GM12872 (cell line): Measurements from ENCODE around the gene ADGRB2.

Experiments
- TF ChIP-seq, protein P1 (sequence below): IDR thresholded peaks from 3 replicates; pipeline ENCODE4 v1.5.1; 2011; ENCODE audit warnings: low read depth, mild to moderate bottlenecking, low read length, moderate library complexity; ENCODE audit not compliant: insufficient read depth

Gene ADGRB2

DNA sequence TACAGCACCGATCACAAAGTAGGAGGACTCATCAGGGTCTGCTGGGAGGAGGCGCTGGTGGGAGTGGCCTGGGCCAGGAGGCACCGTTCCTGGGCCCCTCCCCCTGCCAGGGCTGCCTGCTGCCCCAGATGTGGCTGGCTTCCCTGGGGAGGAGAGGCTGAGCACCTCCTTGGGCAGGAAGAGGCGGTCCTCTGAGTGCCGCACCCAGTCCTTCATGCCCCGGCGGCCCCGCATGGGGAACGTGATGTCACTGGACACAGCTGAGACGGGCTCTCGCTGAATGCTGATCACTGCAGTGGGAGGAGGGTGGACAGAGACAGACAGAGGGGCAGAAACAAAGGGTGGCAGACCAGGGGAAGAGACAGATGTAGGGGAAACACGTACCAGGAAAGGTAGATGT, 24.8 kb downstream of the ADGRB2 start:
- TF ChIP-seq, protein P1, sequence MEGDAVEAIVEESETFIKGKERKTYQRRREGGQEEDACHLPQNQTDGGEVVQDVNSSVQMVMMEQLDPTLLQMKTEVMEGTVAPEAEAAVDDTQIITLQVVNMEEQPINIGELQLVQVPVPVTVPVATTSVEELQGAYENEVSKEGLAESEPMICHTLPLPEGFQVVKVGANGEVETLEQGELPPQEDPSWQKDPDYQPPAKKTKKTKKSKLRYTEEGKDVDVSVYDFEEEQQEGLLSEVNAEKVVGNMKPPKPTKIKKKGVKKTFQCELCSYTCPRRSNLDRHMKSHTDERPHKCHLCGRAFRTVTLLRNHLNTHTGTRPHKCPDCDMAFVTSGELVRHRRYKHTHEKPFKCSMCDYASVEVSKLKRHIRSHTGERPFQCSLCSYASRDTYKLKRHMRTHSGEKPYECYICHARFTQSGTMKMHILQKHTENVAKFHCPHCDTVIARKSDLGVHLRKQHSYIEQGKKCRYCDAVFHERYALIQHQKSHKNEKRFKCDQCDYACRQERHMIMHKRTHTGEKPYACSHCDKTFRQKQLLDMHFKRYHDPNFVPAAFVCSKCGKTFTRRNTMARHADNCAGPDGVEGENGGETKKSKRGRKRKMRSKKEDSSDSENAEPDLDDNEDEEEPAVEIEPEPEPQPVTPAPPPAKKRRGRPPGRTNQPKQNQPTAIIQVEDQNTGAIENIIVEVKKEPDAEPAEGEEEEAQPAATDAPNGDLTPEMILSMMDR, result no peak

DNA sequence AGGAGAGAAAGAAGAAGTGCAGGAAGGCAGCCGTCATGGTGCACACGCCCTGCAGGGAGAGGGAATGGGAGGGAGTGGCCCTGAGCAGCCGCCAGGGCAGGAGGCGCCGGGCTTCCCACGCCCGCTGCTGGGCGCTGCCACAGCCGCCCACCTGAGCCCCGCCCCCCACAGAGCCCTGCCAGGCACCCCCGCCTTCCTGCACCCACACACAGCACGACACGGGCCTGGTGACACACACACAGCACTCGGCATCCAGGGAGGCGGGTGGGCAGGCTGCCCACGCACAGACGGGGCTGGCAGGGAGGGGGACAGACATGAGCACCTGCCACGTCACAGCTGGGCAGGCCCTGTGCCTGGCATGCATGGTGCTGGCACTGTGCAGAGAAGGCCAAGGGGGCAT, 27.5 kb downstream of the ADGRB2 start:
- TF ChIP-seq, protein P1, result no peak

DNA sequence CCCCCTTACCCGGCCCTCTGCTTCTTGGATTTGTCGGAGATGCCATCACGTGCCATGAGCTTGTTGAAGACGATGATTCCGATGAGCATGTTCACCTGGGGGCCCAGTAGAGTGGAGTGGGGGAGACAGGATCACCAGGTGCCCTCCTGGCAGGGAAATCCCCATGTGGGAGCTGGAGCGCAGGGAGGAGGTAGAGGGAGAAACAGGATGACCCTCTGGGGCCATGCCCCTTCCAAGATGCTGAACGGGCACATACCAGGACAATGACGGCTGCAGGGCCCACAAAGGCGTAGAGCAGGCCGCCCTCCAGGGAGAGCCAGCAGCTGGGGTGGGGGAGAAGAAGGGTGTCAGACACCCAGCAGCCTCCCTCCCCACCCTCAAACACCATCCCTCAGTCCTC, 28.6 kb downstream of the ADGRB2 start:
- TF ChIP-seq, protein P1, result no peak

DNA sequence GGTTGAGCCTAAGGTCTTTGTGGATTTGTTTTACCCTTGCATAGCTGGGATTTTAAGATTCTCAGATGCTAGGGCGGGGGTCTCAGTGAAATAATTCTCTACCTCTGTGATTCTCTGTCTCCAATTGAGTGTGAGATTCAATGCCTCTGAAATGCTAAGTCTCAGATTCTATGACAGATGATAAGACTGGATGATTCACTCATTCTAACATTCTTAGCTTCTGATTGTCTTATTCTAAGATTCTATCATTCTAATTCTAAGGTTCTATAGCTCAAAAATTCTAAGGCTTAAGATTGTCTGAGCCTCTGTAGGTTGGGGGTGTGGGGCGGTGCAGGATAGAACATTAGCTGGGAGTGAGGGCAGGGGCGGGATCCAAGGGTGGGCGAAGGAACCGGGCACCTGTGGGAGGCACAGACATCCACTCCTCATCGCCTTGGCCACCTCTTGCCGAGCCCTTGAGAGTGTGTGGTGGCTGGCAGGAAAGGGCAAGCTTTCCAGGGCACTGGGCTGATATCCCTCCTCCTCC, 29.5 kb downstream of the ADGRB2 start:
- TF ChIP-seq, protein P1, result no peak

DNA sequence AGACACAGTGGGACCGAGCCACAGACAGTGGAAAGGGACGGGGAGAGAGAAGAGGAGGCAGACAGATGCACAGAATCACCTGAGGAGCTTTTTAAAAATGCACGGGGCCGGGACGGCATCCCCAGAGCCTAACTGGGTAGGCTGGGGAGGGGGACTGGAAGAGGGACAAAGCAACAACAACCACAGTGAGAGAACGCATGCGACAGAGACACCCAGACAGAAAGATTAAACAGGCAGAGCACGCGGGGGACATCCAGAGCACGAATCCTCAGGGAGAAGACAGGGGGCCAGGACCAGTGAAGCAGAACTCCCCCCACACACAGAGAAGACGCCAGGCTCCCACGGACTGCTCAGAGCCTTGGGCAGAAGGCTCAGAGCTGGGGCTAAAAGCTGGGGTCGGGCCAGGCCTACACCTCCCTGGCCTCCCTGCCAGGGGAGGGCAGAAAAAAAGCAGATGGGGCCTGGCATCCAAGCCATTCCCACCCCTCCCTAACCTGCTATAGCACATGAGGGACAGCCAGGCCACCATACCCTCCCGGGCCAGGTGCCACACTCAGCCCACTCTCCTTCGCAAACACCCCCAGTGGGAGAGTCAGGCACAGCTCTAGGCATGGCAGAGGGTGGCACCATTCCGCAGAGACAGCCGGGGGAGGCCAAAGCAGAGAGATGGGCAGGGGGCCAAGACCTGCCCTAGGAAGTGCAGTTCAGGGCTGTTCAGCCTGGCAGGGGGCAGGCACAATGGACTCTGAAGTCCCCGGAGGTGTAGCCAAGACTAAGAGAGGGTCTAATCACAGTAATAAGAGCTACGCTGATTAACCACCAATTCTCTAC, 30.5 kb downstream of the ADGRB2 start:
- TF ChIP-seq, protein P1, result no peak

DNA sequence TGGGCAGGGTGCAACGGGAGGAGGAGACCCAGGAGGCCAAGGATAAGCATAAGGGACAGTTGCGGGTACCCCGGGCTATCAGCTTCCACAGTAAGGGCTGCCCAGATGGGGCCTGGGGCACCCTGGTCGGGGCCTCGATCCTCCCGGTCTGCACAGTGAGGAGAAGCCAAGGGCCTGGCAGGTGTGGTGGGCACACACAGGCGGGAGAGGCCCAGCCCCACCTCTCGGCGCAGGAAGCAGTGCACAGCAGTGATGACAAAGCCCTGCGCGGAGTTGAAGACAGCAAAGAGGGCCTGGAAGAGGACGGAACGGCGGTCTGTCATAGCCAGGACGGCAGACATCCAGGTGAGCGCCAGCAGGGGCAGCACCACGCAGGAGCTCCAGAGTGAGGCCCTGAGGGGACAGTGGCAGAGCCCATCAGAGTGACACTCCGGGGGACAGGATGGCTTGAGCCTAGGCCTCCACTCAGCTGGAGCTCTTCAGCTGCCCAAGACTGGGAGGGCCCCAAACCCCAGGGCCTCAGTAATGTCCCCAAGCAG, 31.3 kb downstream of the ADGRB2 start:
- TF ChIP-seq, protein P1, result no peak

DNA sequence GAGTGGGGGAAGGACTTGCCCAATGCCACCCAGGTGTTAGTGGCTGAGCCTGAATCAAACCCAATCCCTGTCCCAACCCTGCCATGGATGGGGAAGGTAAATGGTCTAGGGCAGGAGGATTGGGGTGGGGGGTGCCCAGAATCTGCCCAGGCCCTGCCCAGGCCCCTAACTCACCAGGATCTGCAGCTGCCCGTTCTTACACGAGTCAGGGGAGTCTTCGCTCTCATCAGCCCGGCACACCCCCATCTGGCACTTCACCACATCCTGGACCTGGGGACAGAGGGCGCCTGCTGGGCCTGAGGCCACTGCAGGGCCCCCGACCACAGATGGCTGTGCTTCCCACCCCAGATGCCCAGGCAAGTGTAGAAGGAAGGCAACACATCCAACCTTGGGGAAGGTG, 31.8 kb downstream of the ADGRB2 start:
- TF ChIP-seq, protein P1, result no peak
